ENCODE data around the gene PGAP1. TPM values are rescaled to one million over a fixed set of nuclear protein-coding genes. Genes with fewer than 3 reads are reported as not detected.

Gene PGAP1
- total RNA-seq, 4 donors from 2014 or later, result 6.9 to 26.0 (median 14.0) TPM

GRCh38 chr2:196963043-196963442 lies 36.5 kb upstream of the PGAP1 start:
- no peaks in the 10 kb centered on the region for H3K4me1 ChIP-seq
- TF ChIP-seq CTCF (IDR thresholded peaks at IDR 0.05), result no peak
- no peak for TF ChIP-seq POLR2A (IDR thresholded peaks at IDR 0.05)
- no peaks in the 10 kb centered on the region for H3K9me3 ChIP-seq
- WGBS, 2 donors, result 69 to 85% methylated on average over 2 of the region's 2 CpGs
- H3K36me3 ChIP-seq, result no peaks in the 10 kb centered on the region
- DNase-seq, result no peak
- H3K4me3 ChIP-seq (replicated peaks in 1 of 3), result no peak overlapping the region
- intact Hi-C loops (cut with DNase I), result no loop called here
- no peaks in the 10 kb centered on the region for H3K27me3 ChIP-seq
- no peak overlapping the region for H3K27ac ChIP-seq

GRCh38 chr2:196962325-196962724 lies 35.8 kb upstream of the PGAP1 start:
- intact Hi-C loops (cut with DNase I), result no loop called here
- TF ChIP-seq CTCF (IDR thresholded peaks at IDR 0.05), result no peak
- TF ChIP-seq POLR2A (IDR thresholded peaks at IDR 0.05), result no peak

GRCh38 chr2:196961889-196962288 lies 35.4 kb upstream of the PGAP1 start:
- H3K4me3 ChIP-seq (replicated peaks in 1 of 3), result no peak overlapping the region
- H3K27me3 ChIP-seq, result no peaks in the 10 kb centered on the region
- DNase-seq, result no peak
- H3K4me1 ChIP-seq, result no peaks in the 10 kb centered on the region
- intact Hi-C loops (cut with DNase I), result no loop called here
- TF ChIP-seq CTCF (IDR thresholded peaks at IDR 0.05) (no peak), POLR2A (IDR thresholded peaks at IDR 0.05) (no peak)
- H3K27ac ChIP-seq, result no peak overlapping the region
- H3K9me3 ChIP-seq, result no peaks in the 10 kb centered on the region
- H3K36me3 ChIP-seq, result no peaks in the 10 kb centered on the region

More at GRCh38 chr2:196962325-196962724, 35.8 kb upstream of the PGAP1 start:
- H3K4me3 ChIP-seq (replicated peaks in 1 of 3), result no peak overlapping the region
- no peaks in the 10 kb centered on the region for H3K27me3 ChIP-seq
- 92 to 93% methylated on average over 2 of the region's 2 CpGs for WGBS, 2 donors
- H3K36me3 ChIP-seq, result no peaks in the 10 kb centered on the region
- no peak overlapping the region for H3K27ac ChIP-seq
- H3K9me3 ChIP-seq, result no peaks in the 10 kb centered on the region
- DNase-seq, result no peak
- H3K4me1 ChIP-seq, result no peaks in the 10 kb centered on the region

GRCh38 chr2:196959734-196960338 lies 33.3 kb upstream of the PGAP1 start:
- DNase-seq, result no peak
- intact Hi-C loops (cut with DNase I), result no loop called here
- Histone ChIP-seq H3K27ac (no peak overlapping the region), H3K9me3 (no peaks in the 10 kb centered on the region), H3K4me1 (no peaks in the 10 kb centered on the region), H3K4me3 (replicated peaks in 1 of 3) (no peak overlapping the region), H3K27me3 (no peaks in the 10 kb centered on the region), H3K36me3 (no peaks in the 10 kb centered on the region)
- WGBS, 2 donors, result 47 to 59% methylated on average over 3 of the region's 3 CpGs
- TF ChIP-seq CTCF (IDR thresholded peaks at IDR 0.05), result no peak
- TF ChIP-seq POLR2A (IDR thresholded peaks at IDR 0.05), result no peak

- H3K27me3 ChIP-seq, result no peaks in the 10 kb centered on the region
- intact Hi-C loops (cut with DNase I), result no loop called here
- H3K27ac ChIP-seq, result no peak overlapping the region
- 68 to 88% methylated on average over 2 of the region's 2 CpGs for WGBS, 2 donors
- TF ChIP-seq POLR2A (IDR thresholded peaks at IDR 0.05) (no peak), CTCF (IDR thresholded peaks at IDR 0.05) (no peak)
- no peaks in the 10 kb centered on the region for H3K4me1 ChIP-seq
- DNase-seq, result no peak
- no peaks in the 10 kb centered on the region for H3K9me3 ChIP-seq
- H3K4me3 ChIP-seq (replicated peaks in 1 of 3), result no peak overlapping the region
- H3K36me3 ChIP-seq, result no peaks in the 10 kb centered on the region
Observed at GRCh38 chr2:196959281-196959680, 32.8 kb upstream of the PGAP1 start.
